Esophagus muscularis mucosa (tissue), 4 donors: ENCODE results near the gene STOX2.

Source experiments
- CTCF ChIP-seq, 3 experiments: fragments of 200-600 bp in 2 of 3; fragments of 450-650 bp in 1 of 3; sonication (generic) in 2 of 3; IDR thresholded peaks; one replicate each; pipeline ENCODE4 v1.5.1; 2017 to 2019; ENCODE audit warnings: antibody characterized with exemption in 3 of 3, mild to moderate bottlenecking in 2 of 3, moderate library complexity in 1 of 3
- EP300 ChIP-seq: sonication (generic); formaldehyde crosslinking; IDR thresholded peaks from one replicate; pipeline ENCODE4 v1.6.1; 2017; ENCODE audit warnings: antibody characterized with exemption
- POLR2A ChIP-seq: fragments of 450-650 bp; IDR thresholded peaks from one replicate; pipeline ENCODE4 v1.6.1; 2017; ENCODE audit warnings: antibody characterized with exemption, moderate library complexity, mild to moderate bottlenecking, low read depth
- POLR2AphosphoS5 ChIP-seq, 2 donors: sonication (generic); formaldehyde crosslinking; IDR thresholded peaks; one replicate each; pipeline ENCODE4 v1.6.1; 2017; ENCODE audit warnings: antibody characterized with exemption in 2 of 2

- no peak for TF ChIP-seq CTCF (IDR thresholded peaks at IDR 0.05)
- TF ChIP-seq POLR2A: no peak
- TF ChIP-seq POLR2AphosphoS5 (IDR thresholded peaks at IDR 0.05): no peak
- no peak for TF ChIP-seq EP300
Observed at GRCh38 chr4:184061582-184061981, 156.5 kb downstream of the STOX2 start.
